ENCODE measurements around the gene AP3S1.

- no peak for TF ChIP-seq RFX1 (IDR thresholded peaks at IDR 0.05)
- TF ChIP-seq JUN (CRISPR knock-in tag; IDR thresholded peaks at IDR 0.05), result no peak
- TF ChIP-seq GABPA (IDR thresholded peaks at IDR 0.05; ENCODE audit: low read depth, low read length), result no peak
- TF ChIP-seq GABPA (CRISPR knock-in tag; IDR thresholded peaks at IDR 0.05; ENCODE audit: low read depth), result no peak
- no peak for TF ChIP-seq FOSL1 (CRISPR knock-in tag; IDR thresholded peaks at IDR 0.05; ENCODE audit: borderline replicate concordance)
- no peak for TF ChIP-seq ZBTB7B (CRISPR knock-in tag; IDR thresholded peaks at IDR 0.05)
- TF ChIP-seq ZBTB8A (CRISPR knock-in tag; IDR thresholded peaks at IDR 0.05; ENCODE audit: borderline replicate concordance, low read depth), result no peak
- TF ChIP-seq EZH2 (conservative IDR thresholded peaks at IDR 0.05; ENCODE audit: low read depth, low read length), result no peak
Observed at GRCh38 chr5:115796656-115797055, 45.1 kb upstream of the AP3S1 start.

Measured in HepG2 (cell line).